HEK293 (cell line): ENCODE measurements around the gene EVA1C.

Experiments used
- CTCF ChIA-PET: fragments of 350-600 bp; formaldehyde crosslinking; extraction: SDS; loops from one replicate; lab custom pipeline; 2021; ENCODE audit warnings: antibody characterized with exemption; lab: Yijun Ruan, JAX
- POLR2A ChIA-PET: fragments of 300-600 bp; formaldehyde crosslinking; extraction: SDS; loops from one replicate; lab custom pipeline; 2020; ENCODE audit warnings: antibody characterized with exemption, inconsistent platforms; lab: Yijun Ruan, JAX
- H3K27ac ChIP-seq: fragments of 200-500 bp; sonication (Bioruptor generic); 2 replicates; pipeline ENCODE4 v1.5.1; 2014; ENCODE audit warnings: low read depth, low read length, control low read depth, inconsistent platforms; ENCODE audit errors: extremely low read depth
- H3K36me3 ChIP-seq, 2 experiments: fragments of 200-500 bp in 1 of 2; sonication (Bioruptor generic) in 1 of 2; 1 replicate in 1 of 2; 2 replicates in 1 of 2; pipeline ENCODE4 v1.5.1; 2014 to 2017; ENCODE audit warnings: inconsistent platforms in 2 of 2, low read length in 2 of 2; ENCODE audit not compliant: control insufficient read depth in 2 of 2, insufficient read depth in 1 of 2
- H3K4me1 ChIP-seq: fragments of 200-500 bp; sonication (Bioruptor generic); 2 replicates; pipeline ENCODE4 v1.5.1; 2014; ENCODE audit warnings: mild to moderate bottlenecking, low read length, inconsistent platforms; ENCODE audit not compliant: control insufficient read depth, insufficient read depth
- H3K4me3 ChIP-seq: 2 replicates; pipeline ENCODE4 v1.5.1; 2011; ENCODE audit warnings: low read depth, mild to moderate bottlenecking, control low read depth, low read length, moderate library complexity
- H3K9me3 ChIP-seq: fragments of 200-500 bp; sonication (Bioruptor generic); 2 replicates; pipeline ENCODE4 v1.5.1; 2014; ENCODE audit warnings: low read depth, low read length, inconsistent platforms; ENCODE audit not compliant: control insufficient read depth, insufficient read depth
- GLIS1 ChIP-seq: fragments of 450-650 bp; formaldehyde crosslinking; IDR thresholded peaks from 2 replicates; pipeline ENCODE4 v1.5.1; 2016; ENCODE audit warnings: missing biosample characterization, missing genetic modification characterization
- KLF8 ChIP-seq: fragments of 450-650 bp; formaldehyde crosslinking; IDR thresholded peaks from 2 replicates; pipeline ENCODE4 v1.5.1; 2016; ENCODE audit warnings: missing biosample characterization, missing genetic modification characterization
- RBAK ChIP-seq: fragments of 450-650 bp; formaldehyde crosslinking; IDR thresholded peaks from 2 replicates; pipeline ENCODE4 v1.5.1; 2016; ENCODE audit warnings: missing biosample characterization, missing genetic modification characterization
- SETDB1 ChIP-seq: IDR thresholded peaks from one replicate; pipeline ENCODE4 v1.6.1; 2017; ENCODE audit warnings: mild to moderate bottlenecking, low read length, moderate library complexity, mixed read lengths; ENCODE audit not compliant: insufficient read length
- WT1 ChIP-seq: fragments of 450-650 bp; formaldehyde crosslinking; IDR thresholded peaks from 2 replicates; pipeline ENCODE4 v1.5.1; 2016; ENCODE audit warnings: missing biosample characterization, missing genetic modification characterization
- ZBTB21 ChIP-seq: fragments of 450-650 bp; formaldehyde crosslinking; IDR thresholded peaks from 2 replicates; pipeline ENCODE4 v1.5.1; 2017; ENCODE audit warnings: missing biosample characterization, missing genetic modification characterization
- ZEB2 ChIP-seq: fragments of 450-650 bp; formaldehyde crosslinking; IDR thresholded peaks from 2 replicates; pipeline ENCODE4 v1.5.1; 2016; ENCODE audit warnings: missing biosample characterization, missing genetic modification characterization
- ZFHX2 ChIP-seq: fragments of 450-650 bp; formaldehyde crosslinking; conservative IDR thresholded peaks from 2 replicates; pipeline ENCODE4 v1.5.1; 2016; ENCODE audit warnings: missing biosample characterization, missing genetic modification characterization
- ZFP37 ChIP-seq: fragments of 450-650 bp; formaldehyde crosslinking; IDR thresholded peaks from 2 replicates; pipeline ENCODE4 v1.5.1; 2016; ENCODE audit warnings: missing biosample characterization, missing genetic modification characterization
- ZNF146 ChIP-seq: fragments of 450-650 bp; formaldehyde crosslinking; IDR thresholded peaks from 2 replicates; pipeline ENCODE4 v1.5.1; 2016; ENCODE audit warnings: missing biosample characterization, missing genetic modification characterization
- ZNF48 ChIP-seq: fragments of 450-650 bp; formaldehyde crosslinking; IDR thresholded peaks from 2 replicates; pipeline ENCODE4 v1.5.1; 2016; ENCODE audit warnings: missing biosample characterization, missing genetic modification characterization
- ZNF629 ChIP-seq: fragments of 450-650 bp; formaldehyde crosslinking; IDR thresholded peaks from 2 replicates; pipeline ENCODE4 v1.5.1; 2017; ENCODE audit warnings: missing biosample characterization, missing genetic modification characterization
- ZSCAN23 ChIP-seq: fragments of 450-650 bp; formaldehyde crosslinking; IDR thresholded peaks from 2 replicates; pipeline ENCODE4 v1.5.1; 2016; ENCODE audit warnings: missing biosample characterization, missing genetic modification characterization
- TF ChIP-seq, protein P1 (sequence below): fragments of 450-650 bp; formaldehyde crosslinking; IDR thresholded peaks from 2 replicates; pipeline ENCODE4 v1.5.1; 2016; ENCODE audit warnings: missing biosample characterization, missing genetic modification characterization, borderline replicate concordance
- TF ChIP-seq, protein P2 (sequence below): fragments of 450-650 bp; formaldehyde crosslinking; IDR thresholded peaks from 2 replicates; pipeline ENCODE4 v1.5.1; 2016; ENCODE audit warnings: missing biosample characterization, missing genetic modification characterization, borderline replicate concordance

EVA1C gene

DNA sequence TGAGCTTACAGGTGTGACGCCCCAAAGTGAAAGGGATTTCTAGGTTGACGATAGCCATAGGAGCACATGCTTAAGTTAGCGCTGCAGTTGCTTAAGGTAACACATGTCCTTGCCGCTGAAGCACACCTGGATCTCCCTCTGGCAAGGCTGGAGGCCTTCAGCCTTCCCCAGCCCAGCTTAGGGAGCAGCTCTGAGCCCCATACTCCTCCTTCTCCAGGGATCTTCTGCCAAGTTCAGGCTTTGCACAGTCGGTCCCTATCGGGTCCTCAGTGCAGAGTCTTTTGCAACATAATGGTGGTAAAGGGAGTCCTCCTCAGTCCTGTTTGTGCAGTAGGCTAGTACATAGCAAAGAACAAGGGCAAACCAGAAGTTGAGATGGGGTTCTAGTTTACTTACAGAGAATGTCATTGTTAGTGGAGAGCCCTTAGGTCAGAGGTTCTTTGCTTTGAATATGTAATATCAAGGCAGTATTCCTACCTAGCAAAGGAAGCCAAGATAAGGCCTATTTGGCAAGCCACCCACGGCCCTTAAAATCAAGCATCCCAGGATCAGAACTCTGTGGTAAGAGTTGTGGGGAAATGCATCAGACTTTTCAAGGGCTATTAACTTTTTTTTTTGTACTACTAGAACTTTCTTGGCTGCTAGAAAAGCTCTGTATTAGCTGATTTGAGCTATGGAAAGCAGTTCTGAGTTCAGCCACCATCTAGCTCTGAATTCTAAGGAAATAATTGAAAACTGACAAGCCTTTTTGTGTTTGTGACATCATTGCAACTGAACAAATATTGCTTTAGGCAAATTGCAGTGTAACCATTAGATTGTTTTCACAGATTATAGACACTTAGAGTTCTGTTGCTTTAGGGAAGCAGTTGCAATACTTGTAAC, 1.4 kb downstream of the EVA1C start (continued):
- TF ChIP-seq, protein P1, sequence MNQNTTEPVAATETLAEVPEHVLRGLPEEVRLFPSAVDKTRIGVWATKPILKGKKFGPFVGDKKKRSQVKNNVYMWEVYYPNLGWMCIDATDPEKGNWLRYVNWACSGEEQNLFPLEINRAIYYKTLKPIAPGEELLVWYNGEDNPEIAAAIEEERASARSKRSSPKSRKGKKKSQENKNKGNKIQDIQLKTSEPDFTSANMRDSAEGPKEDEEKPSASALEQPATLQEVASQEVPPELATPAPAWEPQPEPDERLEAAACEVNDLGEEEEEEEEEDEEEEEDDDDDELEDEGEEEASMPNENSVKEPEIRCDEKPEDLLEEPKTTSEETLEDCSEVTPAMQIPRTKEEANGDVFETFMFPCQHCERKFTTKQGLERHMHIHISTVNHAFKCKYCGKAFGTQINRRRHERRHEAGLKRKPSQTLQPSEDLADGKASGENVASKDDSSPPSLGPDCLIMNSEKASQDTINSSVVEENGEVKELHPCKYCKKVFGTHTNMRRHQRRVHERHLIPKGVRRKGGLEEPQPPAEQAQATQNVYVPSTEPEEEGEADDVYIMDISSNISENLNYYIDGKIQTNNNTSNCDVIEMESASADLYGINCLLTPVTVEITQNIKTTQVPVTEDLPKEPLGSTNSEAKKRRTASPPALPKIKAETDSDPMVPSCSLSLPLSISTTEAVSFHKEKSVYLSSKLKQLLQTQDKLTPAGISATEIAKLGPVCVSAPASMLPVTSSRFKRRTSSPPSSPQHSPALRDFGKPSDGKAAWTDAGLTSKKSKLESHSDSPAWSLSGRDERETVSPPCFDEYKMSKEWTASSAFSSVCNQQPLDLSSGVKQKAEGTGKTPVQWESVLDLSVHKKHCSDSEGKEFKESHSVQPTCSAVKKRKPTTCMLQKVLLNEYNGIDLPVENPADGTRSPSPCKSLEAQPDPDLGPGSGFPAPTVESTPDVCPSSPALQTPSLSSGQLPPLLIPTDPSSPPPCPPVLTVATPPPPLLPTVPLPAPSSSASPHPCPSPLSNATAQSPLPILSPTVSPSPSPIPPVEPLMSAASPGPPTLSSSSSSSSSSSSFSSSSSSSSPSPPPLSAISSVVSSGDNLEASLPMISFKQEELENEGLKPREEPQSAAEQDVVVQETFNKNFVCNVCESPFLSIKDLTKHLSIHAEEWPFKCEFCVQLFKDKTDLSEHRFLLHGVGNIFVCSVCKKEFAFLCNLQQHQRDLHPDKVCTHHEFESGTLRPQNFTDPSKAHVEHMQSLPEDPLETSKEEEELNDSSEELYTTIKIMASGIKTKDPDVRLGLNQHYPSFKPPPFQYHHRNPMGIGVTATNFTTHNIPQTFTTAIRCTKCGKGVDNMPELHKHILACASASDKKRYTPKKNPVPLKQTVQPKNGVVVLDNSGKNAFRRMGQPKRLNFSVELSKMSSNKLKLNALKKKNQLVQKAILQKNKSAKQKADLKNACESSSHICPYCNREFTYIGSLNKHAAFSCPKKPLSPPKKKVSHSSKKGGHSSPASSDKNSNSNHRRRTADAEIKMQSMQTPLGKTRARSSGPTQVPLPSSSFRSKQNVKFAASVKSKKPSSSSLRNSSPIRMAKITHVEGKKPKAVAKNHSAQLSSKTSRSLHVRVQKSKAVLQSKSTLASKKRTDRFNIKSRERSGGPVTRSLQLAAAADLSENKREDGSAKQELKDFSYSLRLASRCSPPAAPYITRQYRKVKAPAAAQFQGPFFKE (tag by site-specific recombination): no peak
- TF ChIP-seq KLF8 (tag by site-specific recombination) (peak; percentile 13; the same call in 1 of the 2 replicates), ZSCAN23 (tag by site-specific recombination) (no peak), ZNF146 (tag by site-specific recombination) (peak; percentile 65; the same call in 1 of the 2 replicates), ZEB2 (tag by site-specific recombination) (peak; percentile 61), ZBTB21 (tag by site-specific recombination) (peak; percentile 68; the same call in 1 of the 2 replicates), ZNF629 (tag by site-specific recombination) (peak; percentile 87), SETDB1 (no peak), ZFP37 (tag by site-specific recombination) (no peak)
- TF ChIP-seq, protein P2, sequence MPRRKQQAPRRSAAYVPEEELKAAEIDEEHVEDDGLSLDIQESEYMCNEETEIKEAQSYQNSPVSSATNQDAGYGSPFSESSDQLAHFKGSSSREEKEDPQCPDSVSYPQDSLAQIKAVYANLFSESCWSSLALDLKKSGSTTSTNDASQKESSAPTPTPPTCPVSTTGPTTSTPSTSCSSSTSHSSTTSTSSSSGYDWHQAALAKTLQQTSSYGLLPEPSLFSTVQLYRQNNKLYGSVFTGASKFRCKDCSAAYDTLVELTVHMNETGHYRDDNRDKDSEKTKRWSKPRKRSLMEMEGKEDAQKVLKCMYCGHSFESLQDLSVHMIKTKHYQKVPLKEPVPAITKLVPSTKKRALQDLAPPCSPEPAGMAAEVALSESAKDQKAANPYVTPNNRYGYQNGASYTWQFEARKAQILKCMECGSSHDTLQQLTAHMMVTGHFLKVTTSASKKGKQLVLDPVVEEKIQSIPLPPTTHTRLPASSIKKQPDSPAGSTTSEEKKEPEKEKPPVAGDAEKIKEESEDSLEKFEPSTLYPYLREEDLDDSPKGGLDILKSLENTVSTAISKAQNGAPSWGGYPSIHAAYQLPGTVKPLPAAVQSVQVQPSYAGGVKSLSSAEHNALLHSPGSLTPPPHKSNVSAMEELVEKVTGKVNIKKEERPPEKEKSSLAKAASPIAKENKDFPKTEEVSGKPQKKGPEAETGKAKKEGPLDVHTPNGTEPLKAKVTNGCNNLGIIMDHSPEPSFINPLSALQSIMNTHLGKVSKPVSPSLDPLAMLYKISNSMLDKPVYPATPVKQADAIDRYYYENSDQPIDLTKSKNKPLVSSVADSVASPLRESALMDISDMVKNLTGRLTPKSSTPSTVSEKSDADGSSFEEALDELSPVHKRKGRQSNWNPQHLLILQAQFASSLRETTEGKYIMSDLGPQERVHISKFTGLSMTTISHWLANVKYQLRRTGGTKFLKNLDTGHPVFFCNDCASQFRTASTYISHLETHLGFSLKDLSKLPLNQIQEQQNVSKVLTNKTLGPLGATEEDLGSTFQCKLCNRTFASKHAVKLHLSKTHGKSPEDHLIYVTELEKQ (tag by site-specific recombination): peak; percentile 62; the same call in 1 of the 2 replicates

DNA sequence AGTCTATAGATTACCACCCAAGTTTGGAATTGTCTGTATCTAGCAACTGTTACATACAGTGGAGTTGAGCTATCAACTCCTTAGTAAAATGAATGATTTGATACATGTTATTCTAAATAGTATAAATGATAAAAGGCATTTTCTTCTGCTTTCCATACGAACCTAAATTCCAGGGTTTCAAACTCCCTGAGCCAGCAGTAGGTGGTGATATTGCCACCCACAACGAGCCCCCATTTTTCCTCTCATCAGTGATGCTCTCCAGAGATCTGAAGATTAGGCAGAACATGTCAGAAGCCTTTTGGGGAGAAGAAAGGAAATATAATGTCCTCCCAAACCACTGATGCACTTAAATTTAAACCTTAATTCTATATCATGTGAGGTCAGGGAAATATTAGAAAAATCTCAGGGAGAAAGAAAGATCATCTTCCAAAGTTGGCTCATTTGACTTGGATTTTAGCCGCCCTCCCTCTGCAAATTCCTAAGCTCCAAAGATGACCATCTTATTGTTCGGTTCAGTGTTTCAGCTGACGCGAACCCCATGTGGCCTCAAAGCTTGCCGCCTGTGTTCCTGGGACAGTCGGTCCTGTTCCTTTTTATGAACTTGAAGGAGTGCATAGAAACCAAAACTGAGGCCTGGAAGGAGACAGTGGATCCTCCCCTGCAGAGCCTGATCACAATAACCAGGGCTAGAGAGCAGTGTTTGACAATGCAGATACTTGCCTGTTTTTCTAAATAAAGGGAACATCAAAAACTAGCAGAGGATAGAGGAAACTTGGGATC, 2.3 kb downstream of the EVA1C start:
- POLR2A ChIA-PET: interaction anchor here (0.8 to 1.1 kb wide), 2 partner anchors 42 to 186 kb away, joined by 3 to 10 read pairs; no protein-coding TSS in a partner anchor
- CTCF ChIA-PET: interaction anchor here (0.6 to 2.7 kb wide), 8 partner anchors 8 to 366 kb away, joined by 3 to 28 read pairs (median 4); no protein-coding TSS in a partner anchor
- peaks cover 13% of the 10 kb centered on the region for H3K4me1 ChIP-seq
- TF ChIP-seq ZNF629 (tag by site-specific recombination) (0 out of 2 replicates have a peak, but pooled peaks have one; percentile 4), GLIS1 (tag by site-specific recombination) (peak; percentile 7; the same call in 1 of the 2 replicates), ZFHX2 (peak; percentile 21; the same call in 1 of the 2 replicates), RBAK (no peak), WT1 (tag by site-specific recombination) (0 out of 2 replicates have a peak, but pooled peaks have one; percentile 17), ZNF48 (tag by site-specific recombination) (0 out of 2 replicates have a peak, but pooled peaks have one; percentile 51)
- no peak overlapping the region for H3K4me3 ChIP-seq
- no peak overlapping the region for H3K27ac ChIP-seq
- no peaks in the 10 kb centered on the region for H3K9me3 ChIP-seq
- no peaks in the 10 kb centered on the region for H3K36me3 ChIP-seq
